HG02840 (cell line): ENCODE data around the gene MYCBP.
A peak's percentile ranks its signal among the peaks of the same experiment; 100 is the strongest.
"Not testable (repeated sequence)": the region's sequence is repeated elsewhere in the genome, so short reads cannot be mapped to it uniquely, and the experiment has no call there.

ENCODE experiments used
- ATAC-seq: cut with Tn5 transposase; IDR thresholded peaks from one replicate; pipeline ENCODE4 v1.9.1; 2021; ENCODE audit warnings: mild to moderate bottlenecking, moderate library complexity, moderate number of reproducible peaks; ENCODE audit not compliant: unreplicated experiment, low FRiP score

Gene MYCBP, protein sequence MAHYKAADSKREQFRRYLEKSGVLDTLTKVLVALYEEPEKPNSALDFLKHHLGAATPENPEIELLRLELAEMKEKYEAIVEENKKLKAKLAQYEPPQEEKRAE

DNA sequence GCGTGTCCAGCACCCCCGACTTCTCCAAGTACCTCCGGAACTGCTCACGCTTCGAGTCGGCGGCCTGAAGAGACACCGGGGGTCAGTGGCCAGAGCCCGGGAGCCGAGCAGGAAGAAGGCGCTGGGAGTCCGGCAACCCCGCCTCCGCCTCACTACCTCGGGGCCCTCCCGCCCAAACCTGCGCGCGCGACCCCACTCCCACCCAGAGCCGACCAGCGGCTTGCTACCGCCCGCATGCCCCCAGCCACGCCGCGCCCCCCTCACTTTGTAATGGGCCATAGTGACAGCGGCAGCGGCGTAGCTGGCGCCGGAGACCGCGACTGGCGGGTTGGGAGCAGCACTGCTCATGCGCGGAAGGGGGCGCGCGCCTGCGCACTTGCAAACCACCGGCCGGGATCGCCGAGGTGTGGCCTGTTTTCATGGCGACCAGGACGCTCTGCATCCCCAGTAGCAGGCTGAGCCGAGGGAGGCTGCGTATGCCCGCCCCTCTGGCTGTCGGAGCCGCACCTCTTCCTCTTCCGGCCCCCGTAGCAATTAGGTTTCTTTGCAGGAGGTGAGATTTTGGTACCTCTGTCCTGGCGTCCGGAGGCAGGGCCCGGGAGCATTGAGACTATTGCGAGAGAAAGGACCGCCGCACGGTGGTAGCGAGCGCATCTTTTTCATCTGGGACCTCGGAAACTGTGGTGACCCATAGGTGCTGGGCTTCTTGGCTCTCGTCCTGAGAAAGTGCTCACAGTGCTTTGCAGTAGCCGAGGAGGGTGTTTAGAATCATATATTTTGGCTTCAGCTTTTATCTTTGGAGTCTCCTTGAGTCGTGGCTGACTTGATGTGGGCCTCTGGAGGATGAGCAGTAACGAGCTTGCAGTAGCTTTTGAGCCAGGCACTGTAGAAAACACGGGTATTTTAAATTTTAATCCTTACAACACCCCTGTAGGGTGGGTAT lies at the start of gene MYCBP:
Gene MYCBP, minus strand, starts transcription at position 322 of the 943 bp plus-strand sequence. Its CDS starts 43 bp downstream, at position 279.
- ATAC-seq, result peak; percentile 99

DNA sequence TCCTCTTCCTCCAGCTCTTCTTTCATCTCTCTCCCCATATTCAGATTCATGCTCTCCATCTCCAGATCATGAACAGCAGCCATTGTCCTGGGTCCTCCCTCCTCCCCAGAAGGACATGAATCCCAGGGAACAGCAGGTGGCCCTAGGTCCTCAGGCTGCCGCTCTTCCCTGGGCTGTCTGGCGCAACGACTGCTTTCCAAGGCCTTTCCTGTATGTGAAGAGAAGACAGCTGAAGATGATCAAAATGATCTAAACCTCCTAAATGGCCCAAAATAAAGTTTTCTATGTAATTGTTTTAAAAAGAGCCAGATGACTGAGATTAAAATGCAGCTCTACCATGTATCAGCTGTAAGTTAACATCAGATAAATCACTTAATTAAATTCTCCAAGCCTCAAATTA lies 46.0 kb upstream of the MYCBP start:
- no peak for ATAC-seq

DNA sequence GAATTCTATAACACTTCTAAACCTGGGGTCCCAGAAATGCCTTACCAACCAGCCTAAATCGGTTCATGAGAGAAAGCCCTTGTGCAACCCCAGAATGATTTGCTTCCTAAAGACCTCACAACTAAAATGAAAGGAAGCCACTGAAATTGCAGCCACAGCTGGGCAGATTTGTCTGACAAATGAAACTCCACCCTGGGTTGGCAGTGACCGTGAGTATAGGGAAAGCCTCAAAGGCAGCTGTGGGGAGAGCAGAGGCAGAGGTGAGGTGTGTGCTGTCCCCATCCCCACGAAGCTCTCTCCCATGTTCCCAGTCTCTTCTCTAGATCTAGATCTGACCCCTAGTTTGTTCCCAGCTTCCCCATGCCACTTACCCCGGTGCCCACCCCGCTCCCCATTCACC lies 45.4 kb upstream of the MYCBP start:
- no peak for ATAC-seq

DNA sequence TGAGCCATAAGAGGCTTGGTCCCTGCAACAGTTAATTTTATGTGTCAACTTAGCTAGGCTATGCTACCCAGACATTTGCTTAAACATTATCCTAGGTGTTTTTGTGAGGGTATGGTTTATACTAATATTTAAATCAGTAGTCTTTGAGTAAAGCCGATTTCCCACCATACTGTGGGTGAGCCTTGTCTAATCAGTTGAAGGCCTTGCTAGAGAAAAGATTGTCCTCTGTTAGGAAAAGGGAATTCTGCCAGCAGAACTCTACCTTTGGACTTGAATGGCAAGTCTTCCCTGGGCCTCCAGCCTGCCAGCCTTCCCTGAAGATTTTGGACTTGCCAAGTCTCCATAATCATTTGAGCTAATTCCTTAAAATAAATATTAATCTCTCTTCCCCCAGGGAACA lies 44.6 kb upstream of the MYCBP start:
- no peak for ATAC-seq

GRCh38 chr1:38917337-38917736 lies 44.2 kb upstream of the MYCBP start:
- ATAC-seq, result no peak

DNA sequence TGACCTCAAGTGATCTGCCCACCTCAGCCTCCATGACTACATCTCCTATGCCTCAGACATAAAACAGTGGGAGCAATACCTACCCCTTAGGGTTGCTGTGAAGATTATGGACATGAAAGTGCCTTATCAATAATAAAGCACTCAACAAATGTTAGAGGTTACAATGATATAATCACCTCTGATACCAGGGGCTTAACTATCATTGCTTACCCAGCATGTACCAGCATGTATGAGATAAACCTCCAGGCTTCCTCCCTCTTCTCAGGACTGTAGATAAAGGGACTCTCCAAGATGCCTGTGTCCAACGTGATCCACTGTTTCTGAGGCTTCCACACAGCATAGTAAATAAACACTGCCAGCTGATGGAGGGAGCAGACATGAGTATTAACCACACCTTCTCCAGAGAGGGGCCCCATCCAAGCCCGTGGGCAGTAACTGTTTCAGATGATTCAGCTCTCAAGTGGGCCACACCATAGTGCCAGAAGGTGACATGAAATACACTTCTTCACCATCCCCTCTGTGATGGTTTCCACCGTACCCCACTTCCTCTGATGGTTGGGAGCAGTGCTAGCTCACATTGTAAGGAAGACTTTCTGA lies 42.3 kb upstream of the MYCBP start:
- ATAC-seq, result no peak

DNA sequence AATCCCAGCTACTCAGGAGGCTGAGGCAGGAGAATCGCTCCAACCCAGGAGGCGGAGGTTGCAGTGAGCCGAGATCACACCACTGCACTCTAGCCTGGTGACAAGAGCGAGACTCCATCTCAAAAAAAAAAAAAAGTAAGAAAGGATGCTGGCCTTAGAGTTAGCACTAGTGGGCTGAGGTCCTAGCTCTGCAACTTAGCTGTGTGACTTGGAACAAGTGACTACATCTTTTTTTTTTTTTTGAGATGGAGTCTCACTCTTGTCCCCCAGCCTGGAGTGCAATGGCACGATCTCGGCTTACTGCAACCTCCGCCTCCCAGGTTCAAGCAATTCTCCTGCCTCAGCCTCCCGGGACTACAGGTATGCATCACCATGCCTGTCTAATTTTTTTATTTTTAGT lies 41.8 kb upstream of the MYCBP start:
- not testable (repeated sequence) for ATAC-seq

DNA sequence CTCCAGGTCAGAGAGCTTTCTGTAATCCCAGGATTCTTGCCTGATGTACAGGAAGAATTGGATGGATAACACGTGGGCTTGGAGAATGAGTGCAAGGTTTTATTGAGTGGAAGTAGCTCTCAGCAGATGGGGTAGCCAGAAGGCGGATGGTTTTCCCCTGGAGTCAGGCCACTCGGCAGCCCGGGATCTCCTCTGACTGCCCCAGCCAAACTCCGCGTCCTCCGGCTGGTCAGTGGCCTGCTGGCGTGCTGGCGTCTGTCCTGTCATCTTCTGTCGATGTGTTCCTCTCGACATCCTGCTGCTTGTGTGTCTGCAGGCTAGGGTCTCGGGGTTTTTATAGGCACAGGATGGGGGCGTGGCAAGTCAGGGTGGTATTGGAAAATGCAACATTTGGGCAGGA lies 35.7 kb upstream of the MYCBP start:
- no peak for ATAC-seq

GRCh38 chr1:38905985-38906384 lies 32.8 kb upstream of the MYCBP start:
- no peak for ATAC-seq

DNA sequence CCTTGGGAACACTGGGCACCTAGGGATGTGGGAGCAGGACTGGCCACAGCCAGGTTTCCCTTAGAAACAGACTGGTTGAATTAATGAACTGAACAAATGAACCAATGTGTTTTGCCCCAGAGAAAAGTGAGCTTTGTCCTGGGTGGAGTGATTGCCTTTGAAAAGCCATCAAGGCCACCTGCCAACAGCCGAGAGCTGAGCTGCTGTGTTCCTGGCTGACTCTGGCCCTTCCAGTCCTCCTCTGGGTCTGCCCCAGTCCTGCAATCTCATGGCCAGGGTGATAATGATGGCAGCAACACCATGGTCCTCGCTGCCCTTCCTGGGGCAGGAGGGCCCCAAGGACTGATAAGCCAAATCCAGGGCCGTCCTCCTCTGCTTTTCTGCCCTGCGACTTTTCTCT lies 26.4 kb upstream of the MYCBP start:
- ATAC-seq, result no peak

- no peak for ATAC-seq
Measured at GRCh38 chr1:38898653-38899230, 25.6 kb upstream of the MYCBP start.

DNA sequence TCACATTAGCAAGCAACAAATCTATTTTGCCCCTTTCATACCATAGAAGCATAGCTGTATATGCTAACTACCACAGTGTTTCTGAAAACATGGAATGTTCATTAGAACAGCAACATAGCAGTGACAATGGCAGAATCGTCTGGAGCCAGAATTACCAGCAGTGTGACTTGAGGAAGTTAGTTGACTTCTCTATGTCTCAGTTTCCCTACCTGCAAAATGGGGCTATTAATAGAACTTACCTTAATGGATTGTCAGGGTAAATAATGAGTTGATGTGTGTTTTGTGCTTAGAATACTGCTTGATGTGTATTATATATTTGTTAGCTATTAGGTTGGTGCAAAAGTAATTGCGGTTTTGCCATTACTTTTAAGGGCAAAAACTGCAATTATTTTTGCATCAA lies 23.0 kb upstream of the MYCBP start:
- ATAC-seq, result no peak

GRCh38 chr1:38892976-38893375 lies 19.8 kb upstream of the MYCBP start:
- ATAC-seq, result no peak

DNA sequence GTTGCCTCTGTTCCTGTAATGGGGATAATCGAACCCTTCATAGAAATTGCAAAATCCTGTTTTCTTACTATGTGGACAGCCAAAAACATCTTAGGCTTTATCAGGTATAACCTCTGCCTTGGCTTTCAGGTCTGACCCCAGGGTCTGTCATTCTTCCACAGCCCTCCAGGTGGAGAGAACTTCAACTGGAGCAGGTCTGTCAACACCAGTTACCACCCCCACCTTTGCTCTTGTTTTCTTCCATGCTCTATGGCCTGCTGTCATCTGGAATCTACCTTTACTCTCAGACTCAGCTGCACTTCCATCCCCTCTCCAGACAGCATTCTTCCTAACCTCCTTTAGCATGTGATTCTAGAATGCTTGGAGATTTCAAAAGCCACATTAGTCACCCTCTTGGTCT lies 18.6 kb upstream of the MYCBP start:
- no peak for ATAC-seq

DNA sequence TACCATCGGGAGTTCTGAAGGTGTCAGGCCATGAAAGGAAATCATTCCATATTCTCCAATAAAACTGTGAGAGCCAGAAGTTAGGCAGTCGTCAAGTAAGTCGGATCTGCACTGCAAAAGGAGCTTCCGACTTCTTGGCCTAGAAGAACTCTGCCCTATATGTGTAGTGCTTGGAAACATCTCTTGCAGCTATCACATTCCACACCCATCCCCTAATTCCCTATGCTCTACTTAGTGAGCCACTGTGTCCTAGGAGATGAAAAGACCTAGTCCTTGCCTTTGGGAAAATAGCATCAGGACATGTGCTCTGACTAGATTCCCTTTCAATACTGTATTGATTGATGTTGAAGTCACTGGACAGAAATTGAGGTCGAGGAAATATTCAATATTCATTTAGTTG lies 16.4 kb upstream of the MYCBP start:
- ATAC-seq, result no peak

GRCh38 chr1:38888423-38889333 lies 15.5 kb upstream of the MYCBP start:
- no peak for ATAC-seq

- no peak for ATAC-seq
Measured at GRCh38 chr1:38885092-38885491, 11.9 kb upstream of the MYCBP start.

DNA sequence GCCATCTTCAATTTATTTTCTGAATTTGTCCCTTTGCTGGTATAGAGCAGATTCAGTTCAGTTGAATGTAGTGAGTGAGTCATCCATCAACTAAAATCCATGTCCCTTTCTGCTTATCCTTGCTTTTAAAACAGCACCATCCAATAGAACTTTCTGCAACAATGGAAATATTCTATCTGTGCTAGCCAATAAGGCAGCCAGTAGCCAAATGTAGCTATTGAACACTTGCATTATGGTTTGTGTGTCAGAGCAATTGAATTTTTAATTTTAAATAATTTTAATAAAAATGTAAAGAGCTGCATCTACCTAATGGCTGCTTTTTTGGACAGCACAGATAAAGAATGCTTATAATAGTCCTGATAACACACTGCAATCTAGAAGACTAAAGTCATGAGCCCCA lies 8.3 kb upstream of the MYCBP start, which contains the start of gene GJA9:
Gene GJA9, minus strand, starts transcription at position 101 of the 400 bp plus-strand sequence. CDS start 5,489 bp downstream, outside the sequence.
- ATAC-seq, result no peak

GRCh38 chr1:38875811-38876210 lies 2.7 kb upstream of the MYCBP start:
- ATAC-seq, result no peak

DNA sequence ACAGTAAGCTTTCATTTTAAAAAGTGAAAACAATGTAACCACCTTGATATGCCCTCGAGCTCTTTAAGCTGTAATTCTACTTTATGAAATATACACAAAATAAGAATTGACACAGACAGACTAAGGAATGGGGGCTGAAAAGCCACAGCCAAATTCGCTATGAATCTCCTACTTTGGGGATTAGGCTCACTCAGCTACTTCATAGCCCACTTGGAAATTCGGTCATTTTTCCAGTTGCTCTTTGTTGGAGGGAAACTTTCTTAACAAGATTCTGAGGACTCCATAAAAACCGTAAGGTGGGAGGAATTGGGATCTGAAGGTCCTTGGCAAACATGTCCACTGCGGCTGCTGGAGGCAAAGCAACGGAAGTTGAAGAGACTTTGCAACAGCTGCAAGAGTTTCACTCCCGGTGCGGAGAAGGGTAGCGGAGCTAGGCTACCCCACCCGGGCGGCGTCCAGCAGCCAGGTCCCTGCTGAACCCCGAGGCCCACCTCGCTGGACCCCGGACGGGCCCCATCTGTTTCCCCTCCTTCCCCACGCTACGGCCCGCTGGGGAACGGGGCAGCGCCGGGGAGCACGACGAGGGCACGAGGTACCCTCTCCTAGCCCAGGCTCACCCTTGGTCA lies 634 bp downstream of the MYCBP start:
- ATAC-seq, result peak; percentile 24
